GM10266 (cell line): ENCODE data around the gene CDK1.

ENCODE experiments used
- DNase-seq: peaks from one replicate; pipeline ENCODE4 v3.0.0; 2012; ENCODE audit errors: extremely low spot score
- TF ChIP-seq, protein P1 (sequence below): IDR thresholded peaks from 2 replicates; pipeline ENCODE4 v1.5.1; 2012; ENCODE audit warnings: mild to moderate bottlenecking, low read depth; ENCODE audit not compliant: control insufficient read depth, insufficient read depth; ENCODE audit errors: missing control alignments

Gene CDK1

DNA sequence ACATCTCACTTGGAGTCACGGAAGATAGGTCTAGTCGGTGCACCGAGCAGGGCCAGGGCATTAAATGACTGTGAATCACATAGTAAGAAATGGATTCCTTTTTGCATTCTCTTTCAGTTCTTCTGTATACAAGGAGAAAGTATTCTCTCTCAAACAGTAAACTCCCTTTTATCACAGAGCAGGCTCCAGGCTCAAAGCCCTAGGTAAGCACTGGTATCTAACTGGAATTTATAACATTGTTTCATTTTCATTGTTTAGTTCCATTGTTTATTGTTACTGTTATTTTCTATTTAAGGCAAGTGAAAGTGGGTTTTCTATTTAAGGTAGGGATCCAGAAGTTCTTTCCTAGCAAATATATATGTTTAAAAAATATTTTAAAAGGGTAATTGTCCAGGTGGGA, 44.1 kb upstream of the CDK1 start:
- no peak for DNase-seq
- TF ChIP-seq, protein P1, sequence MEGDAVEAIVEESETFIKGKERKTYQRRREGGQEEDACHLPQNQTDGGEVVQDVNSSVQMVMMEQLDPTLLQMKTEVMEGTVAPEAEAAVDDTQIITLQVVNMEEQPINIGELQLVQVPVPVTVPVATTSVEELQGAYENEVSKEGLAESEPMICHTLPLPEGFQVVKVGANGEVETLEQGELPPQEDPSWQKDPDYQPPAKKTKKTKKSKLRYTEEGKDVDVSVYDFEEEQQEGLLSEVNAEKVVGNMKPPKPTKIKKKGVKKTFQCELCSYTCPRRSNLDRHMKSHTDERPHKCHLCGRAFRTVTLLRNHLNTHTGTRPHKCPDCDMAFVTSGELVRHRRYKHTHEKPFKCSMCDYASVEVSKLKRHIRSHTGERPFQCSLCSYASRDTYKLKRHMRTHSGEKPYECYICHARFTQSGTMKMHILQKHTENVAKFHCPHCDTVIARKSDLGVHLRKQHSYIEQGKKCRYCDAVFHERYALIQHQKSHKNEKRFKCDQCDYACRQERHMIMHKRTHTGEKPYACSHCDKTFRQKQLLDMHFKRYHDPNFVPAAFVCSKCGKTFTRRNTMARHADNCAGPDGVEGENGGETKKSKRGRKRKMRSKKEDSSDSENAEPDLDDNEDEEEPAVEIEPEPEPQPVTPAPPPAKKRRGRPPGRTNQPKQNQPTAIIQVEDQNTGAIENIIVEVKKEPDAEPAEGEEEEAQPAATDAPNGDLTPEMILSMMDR = no peak

GRCh38 chr10:60735244-60735643, 43.0 kb upstream of the CDK1 start:
- peak; percentile 7 for DNase-seq
- TF ChIP-seq, protein P1 = no peak

- TF ChIP-seq, protein P1 = no peak
- DNase-seq = no peak
Observed at GRCh38 chr10:60737242-60737641, 41.0 kb upstream of the CDK1 start.

- TF ChIP-seq, protein P1 = no peak
- DNase-seq = no peak
Observed at GRCh38 chr10:60739558-60739957, 38.7 kb upstream of the CDK1 start.

- no peak for DNase-seq
- TF ChIP-seq, protein P1 = no peak
Observed at GRCh38 chr10:60742512-60742911, 35.8 kb upstream of the CDK1 start.

DNA sequence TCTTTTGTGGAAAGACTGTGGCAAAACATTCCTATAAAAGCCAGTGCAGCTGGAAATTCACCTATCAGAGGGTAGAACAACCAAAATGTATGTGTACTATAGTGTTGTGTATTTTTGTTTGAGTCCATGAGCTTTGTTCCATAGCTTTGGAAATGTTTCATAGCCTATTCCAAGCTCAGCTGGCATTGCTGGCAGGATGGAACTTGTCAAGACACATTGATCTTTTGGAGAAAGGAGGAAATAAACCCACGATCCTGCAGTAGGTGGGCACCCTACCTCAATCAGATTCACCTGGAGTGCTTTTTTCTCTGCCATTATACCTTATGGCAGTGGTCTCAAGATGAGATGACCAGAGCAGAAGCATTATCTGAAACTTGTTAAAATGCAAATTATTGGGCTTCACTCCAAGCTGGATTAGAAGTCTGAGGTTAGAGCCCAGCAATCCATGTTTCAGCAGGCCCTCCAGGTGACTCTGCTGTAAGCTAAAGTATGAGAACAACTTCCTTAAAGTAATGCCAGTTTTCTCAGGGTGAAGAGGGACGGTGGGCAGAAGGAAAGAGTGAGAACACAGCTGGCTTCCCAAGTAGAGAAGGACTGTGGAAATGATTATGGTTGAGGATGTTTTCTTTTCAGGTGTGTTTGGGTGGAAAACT, 30.3 kb upstream of the CDK1 start:
- no peak for DNase-seq
- TF ChIP-seq, protein P1 = no peak

- TF ChIP-seq, protein P1 = no peak
Observed at GRCh38 chr10:60753152-60753551, 25.1 kb upstream of the CDK1 start.

More at GRCh38 chr10:60753152-60753551, 25.1 kb upstream of the CDK1 start:
- DNase-seq = no peak
